Measurements from ENCODE around the gene UBXN6. TPM values are rescaled to one million over a fixed set of nuclear protein-coding genes. Genes with fewer than 3 reads are reported as not detected.
A peak's percentile ranks its signal among the peaks of the same experiment; 100 is the strongest.

UBXN6 gene
- total RNA-seq, 1 donor from 2014 or later = 147 TPM

DNA sequence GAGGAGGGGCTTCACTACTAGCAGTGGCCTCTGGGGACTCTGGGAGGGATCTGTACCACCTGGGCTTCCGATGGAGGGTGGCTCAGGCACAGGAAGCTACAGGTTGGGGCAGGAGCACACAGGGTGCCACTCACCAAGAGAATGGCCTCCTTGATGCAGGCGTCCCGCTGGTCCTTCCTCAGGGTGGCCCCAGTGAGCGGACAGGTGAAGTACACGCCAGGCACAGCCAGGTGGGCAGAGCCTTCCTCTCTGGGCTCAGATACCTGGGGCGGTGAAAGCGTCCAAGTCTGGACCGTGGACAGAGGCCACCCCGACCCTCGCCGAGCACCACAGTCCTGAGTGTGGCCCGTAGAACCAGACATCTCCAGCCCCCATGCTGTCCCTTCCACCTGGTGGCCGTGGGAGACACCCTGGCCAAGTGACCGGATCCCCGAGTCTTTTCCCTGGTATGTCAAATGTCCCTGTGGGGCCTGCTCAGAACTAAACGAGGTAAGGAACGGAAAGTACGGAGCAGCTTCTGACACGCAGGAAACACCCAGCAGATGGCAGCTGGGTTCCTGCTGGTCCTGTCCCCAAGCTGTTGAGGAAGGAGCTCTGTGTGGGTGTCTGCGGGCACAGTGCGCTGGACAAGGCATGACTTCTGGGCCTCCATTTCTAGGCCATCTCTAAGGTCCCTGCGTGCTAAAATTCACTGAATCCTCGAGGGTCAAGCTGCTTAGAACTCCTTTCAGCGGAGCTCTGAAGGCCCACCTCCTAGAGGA lies 5.2 kb downstream of the UBXN6 start:
- no peaks in the 10 kb centered on the region for H3K27me3 ChIP-seq
- intact Hi-C loops (cut with DNase I) = no loop called here
- H3K4me3 ChIP-seq = no peak overlapping the region
- DNase-seq (ENCODE audit: extremely low spot score in 2 of 2) = no peak
- H3K4me1 ChIP-seq = peaks cover 44% of the 10 kb centered on the region
- H3K9me3 ChIP-seq = no peaks in the 10 kb centered on the region
- H3K36me3 ChIP-seq = peaks cover 0 to 44% of the 10 kb centered on the region in 2 donors
- no peak overlapping the region for H3K27ac ChIP-seq
- no peak for TF ChIP-seq POLR2AphosphoS5 (IDR thresholded peaks at IDR 0.05; ENCODE audit: insufficient read depth in 1 of 2, low read depth in 1 of 2)
- TF ChIP-seq POLR2A (IDR thresholded peaks at IDR 0.05) = no peak
- TF ChIP-seq, protein P1, sequence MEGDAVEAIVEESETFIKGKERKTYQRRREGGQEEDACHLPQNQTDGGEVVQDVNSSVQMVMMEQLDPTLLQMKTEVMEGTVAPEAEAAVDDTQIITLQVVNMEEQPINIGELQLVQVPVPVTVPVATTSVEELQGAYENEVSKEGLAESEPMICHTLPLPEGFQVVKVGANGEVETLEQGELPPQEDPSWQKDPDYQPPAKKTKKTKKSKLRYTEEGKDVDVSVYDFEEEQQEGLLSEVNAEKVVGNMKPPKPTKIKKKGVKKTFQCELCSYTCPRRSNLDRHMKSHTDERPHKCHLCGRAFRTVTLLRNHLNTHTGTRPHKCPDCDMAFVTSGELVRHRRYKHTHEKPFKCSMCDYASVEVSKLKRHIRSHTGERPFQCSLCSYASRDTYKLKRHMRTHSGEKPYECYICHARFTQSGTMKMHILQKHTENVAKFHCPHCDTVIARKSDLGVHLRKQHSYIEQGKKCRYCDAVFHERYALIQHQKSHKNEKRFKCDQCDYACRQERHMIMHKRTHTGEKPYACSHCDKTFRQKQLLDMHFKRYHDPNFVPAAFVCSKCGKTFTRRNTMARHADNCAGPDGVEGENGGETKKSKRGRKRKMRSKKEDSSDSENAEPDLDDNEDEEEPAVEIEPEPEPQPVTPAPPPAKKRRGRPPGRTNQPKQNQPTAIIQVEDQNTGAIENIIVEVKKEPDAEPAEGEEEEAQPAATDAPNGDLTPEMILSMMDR (IDR thresholded peaks at IDR 0.05) = no peak

DNA sequence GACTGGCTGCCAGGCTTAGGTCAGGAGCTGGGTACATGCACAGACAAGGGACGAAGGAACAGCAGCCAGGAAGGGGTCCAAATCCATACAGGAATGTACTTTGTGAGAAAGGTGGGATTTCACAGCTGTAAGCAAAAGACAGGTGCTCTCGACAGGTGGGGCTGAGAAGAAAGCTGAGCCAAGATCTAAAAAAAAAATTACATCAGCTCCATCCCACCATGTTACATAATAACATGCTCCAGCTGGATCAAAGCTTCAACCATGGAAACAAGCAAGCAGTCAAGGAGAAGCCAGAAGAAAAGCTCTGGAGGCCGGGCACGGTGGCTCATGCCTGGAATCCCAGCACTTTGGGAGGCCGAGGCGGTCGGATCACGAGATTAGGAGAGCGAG lies 8.0 kb downstream of the UBXN6 start:
- H3K9me3 ChIP-seq = no peaks in the 10 kb centered on the region
- no peak for DNase-seq (ENCODE audit: extremely low spot score in 2 of 2)
- intact Hi-C loops (cut with DNase I) = no loop called here
- H3K27ac ChIP-seq = peak overlapping the region; percentile 60
- peaks cover 0 to 70% of the 10 kb centered on the region in 2 donors for H3K36me3 ChIP-seq
- peaks cover 20% of the 10 kb centered on the region for H3K4me1 ChIP-seq
- H3K27me3 ChIP-seq = no peaks in the 10 kb centered on the region
- TF ChIP-seq POLR2AphosphoS5 (IDR thresholded peaks at IDR 0.05; ENCODE audit: insufficient read depth in 1 of 2, low read depth in 1 of 2) (no peak), POLR2A (IDR thresholded peaks at IDR 0.05) (no peak)
- TF ChIP-seq, protein P1 (IDR thresholded peaks at IDR 0.05) = no peak
- no peak overlapping the region for H3K4me3 ChIP-seq

DNA sequence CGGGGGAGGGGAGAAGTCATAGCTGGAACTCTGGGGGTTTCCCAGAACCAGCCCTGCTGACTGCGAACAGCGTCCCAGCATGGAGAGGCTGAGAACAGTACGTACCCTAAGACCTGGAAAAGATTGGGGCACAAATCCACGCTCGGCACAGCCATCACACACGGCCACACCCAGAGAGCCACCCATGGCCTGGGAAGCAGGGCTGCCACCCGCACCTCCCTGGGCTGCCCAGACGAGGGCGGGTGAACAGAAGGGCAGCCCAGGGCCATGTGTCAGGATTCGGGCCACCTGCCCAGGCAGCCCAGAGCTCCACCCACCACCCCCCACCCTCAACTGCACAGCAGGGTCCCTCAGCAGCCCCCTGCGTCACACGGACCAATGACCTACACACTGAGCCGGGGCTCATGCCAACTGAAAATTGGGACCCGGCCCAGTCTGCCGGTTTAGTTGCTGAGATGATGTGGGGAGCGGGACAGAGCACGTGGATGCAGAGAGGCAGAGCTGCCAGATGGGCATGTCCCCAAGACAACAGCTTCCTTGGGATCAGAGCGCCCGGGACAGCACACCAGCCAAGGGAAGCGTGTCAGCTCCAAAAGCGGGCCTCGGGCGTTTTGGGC lies 8.5 kb downstream of the UBXN6 start:
- TF ChIP-seq, protein P1 (IDR thresholded peaks at IDR 0.05) = no peak
- peak; percentile 9 to 40 for TF ChIP-seq POLR2AphosphoS5 (IDR thresholded peaks at IDR 0.05; ENCODE audit: insufficient read depth in 1 of 2, low read depth in 1 of 2)
- no peak for DNase-seq (ENCODE audit: extremely low spot score in 2 of 2)
- Histone ChIP-seq H3K36me3 (peaks cover 0 to 70% of the 10 kb centered on the region in 2 donors), H3K9me3 (no peaks in the 10 kb centered on the region), H3K27me3 (no peaks in the 10 kb centered on the region), H3K27ac (peak overlapping the region; percentile 60), H3K4me1 (peaks cover 15% of the 10 kb centered on the region), H3K4me3 (no peak overlapping the region)
- intact Hi-C loops (cut with DNase I) = no loop called here

DNA sequence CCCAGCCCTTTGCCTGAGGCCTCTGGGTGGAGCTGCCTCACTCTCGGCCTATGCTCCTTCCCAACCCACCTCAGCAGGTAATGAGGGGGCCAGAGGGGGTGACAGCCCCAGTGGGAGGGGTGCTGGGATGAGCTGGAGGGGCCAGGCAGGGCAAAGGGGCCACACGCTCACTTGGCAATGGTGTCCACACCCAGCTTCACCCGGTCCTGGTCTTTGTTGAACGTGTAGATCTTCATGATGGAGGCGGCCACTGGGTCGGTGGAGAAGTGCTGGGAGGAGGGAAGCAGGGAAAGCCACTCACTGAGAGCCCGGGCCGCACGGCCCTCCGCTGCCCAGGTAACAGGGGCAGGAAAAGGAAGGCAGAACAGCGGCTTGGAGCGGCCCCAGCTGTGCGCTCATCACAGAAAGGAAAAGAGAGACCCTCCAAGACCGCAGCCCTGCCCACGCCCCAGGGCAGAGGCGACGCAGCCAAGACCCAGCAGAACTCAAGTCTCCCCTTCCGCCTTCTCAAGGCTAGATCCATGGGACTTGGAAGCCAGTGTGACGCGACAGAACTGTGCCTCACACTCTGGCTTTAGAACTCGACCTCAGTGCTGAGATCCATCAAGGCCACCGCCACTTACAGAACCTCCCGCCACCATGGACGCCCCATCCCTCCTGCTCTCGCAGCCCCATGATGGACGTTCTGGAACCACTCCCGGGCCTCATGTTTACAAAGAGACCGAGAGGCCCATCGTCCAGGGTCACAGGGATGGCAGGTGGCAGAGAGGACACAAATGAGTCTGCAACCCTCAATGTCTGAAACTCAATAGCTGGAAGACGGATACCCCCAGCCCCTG lies 9.2 kb downstream of the UBXN6 start:
- TF ChIP-seq POLR2A (IDR thresholded peaks at IDR 0.05) (no peak), POLR2AphosphoS5 (IDR thresholded peaks at IDR 0.05; ENCODE audit: insufficient read depth in 1 of 2, low read depth in 1 of 2) (no peak)
- TF ChIP-seq, protein P1 (IDR thresholded peaks at IDR 0.05) = no peak
- no peak for DNase-seq (ENCODE audit: extremely low spot score in 2 of 2)
- H3K36me3 ChIP-seq = peaks cover 0 to 68% of the 10 kb centered on the region in 2 donors
- H3K4me3 ChIP-seq = no peak overlapping the region
- H3K27me3 ChIP-seq = no peaks in the 10 kb centered on the region
- H3K4me1 ChIP-seq = peaks cover 11% of the 10 kb centered on the region
- no peaks in the 10 kb centered on the region for H3K9me3 ChIP-seq
- intact Hi-C loops (cut with DNase I) = no loop called here
- H3K27ac ChIP-seq = peak overlapping the region; percentile 60

All from vagina (tissue), 2 donors.